Stimulated activated naive CD8-positive, alpha-beta T cell treated with anti-CD3 and anti-CD28 coated beads, Interleukin-15, Interleukin-2, amounts not matched to agents 100 U/mL and 50 U/mL, for 24 hours (primary cell): ENCODE results near the gene ADAMTS6.
"Not testable (repeated sequence)": the region's sequence is repeated elsewhere in the genome, so short reads cannot be mapped to it uniquely, and the experiment has no call there.

Source experiments
- ATAC-seq: fragments of 150-1000 bp; cut with Tn5 transposase; one replicate; pipeline ENCODE4 v1.10.0; 2021
- DNase-seq: peaks from one replicate; pipeline ENCODE4 v3.0.0; 2021

The ADAMTS6 gene

GRCh38 chr5:65481635-65482295, at the start of gene ADAMTS6:
Gene ADAMTS6 (minus strand): TSS chr5:65481920. CDS start chr5:65473673, 8,247 bp downstream.
- peak; percentile 85 for DNase-seq

GRCh38 chr5:65530904-65531303, 49.2 kb upstream of the ADAMTS6 start:
- no peak for DNase-seq

More at GRCh38 chr5:65481635-65482295, at the start of gene ADAMTS6:
- ATAC-seq, result peak; percentile 98

GRCh38 chr5:65525726-65526125, 44.0 kb upstream of the ADAMTS6 start:
- DNase-seq, result no peak
- no peak for ATAC-seq

More at GRCh38 chr5:65530904-65531303, 49.2 kb upstream of the ADAMTS6 start:
- ATAC-seq, result no peak

- DNase-seq (no peak), ATAC-seq (no peak)
These were observed 30.6 kb upstream of the ADAMTS6 start for GRCh38 chr5:65512170-65512937.

- no peak for ATAC-seq
- DNase-seq, result no peak
These were observed 27.3 kb upstream of the ADAMTS6 start for GRCh38 chr5:65508978-65509377.

- DNase-seq, result no peak
- ATAC-seq, result no peak
These were observed 25.2 kb upstream of the ADAMTS6 start for GRCh38 chr5:65506961-65507360.

- DNase-seq (no peak), ATAC-seq (no peak)
These were observed 7.4 kb upstream of the ADAMTS6 start for GRCh38 chr5:65489119-65489518.

- ATAC-seq, DNase-seq: not testable (repeated sequence)
These were observed 6.4 kb upstream of the ADAMTS6 start for GRCh38 chr5:65488038-65488687.

- not testable (repeated sequence) for ATAC-seq
These were observed 5.1 kb upstream of the ADAMTS6 start for GRCh38 chr5:65486803-65487202.

GRCh38 chr5:65485405-65485804, 3.7 kb upstream of the ADAMTS6 start:
- ATAC-seq (no peak), DNase-seq (no peak)

More at GRCh38 chr5:65486803-65487202, 5.1 kb upstream of the ADAMTS6 start:
- not testable (repeated sequence) for DNase-seq

- DNase-seq (no peak), ATAC-seq (peak; percentile 30)
These were observed 2.0 kb upstream of the ADAMTS6 start for GRCh38 chr5:65483546-65484346.

GRCh38 chr5:65482736-65483545, 1.2 kb upstream of the ADAMTS6 start:
- ATAC-seq (no peak), DNase-seq (peak; percentile 7)

GRCh38 chr5:65482296-65482735, 596 bp upstream of the ADAMTS6 start:
- DNase-seq, result no peak
- no peak for ATAC-seq

GRCh38 chr5:65481171-65481581, 544 bp downstream of the ADAMTS6 start:
- no peak for ATAC-seq

GRCh38 chr5:65480306-65480865, 1.3 kb downstream of the ADAMTS6 start:
- peak; percentile 22 for ATAC-seq

More at GRCh38 chr5:65481171-65481581, 544 bp downstream of the ADAMTS6 start:
- no peak for DNase-seq

GRCh38 chr5:65479527-65479926, 2.2 kb downstream of the ADAMTS6 start:
- ATAC-seq (no peak), DNase-seq (no peak)

More at GRCh38 chr5:65480306-65480865, 1.3 kb downstream of the ADAMTS6 start:
- peak; percentile 42 for DNase-seq

- ATAC-seq, result no peak
- DNase-seq, result no peak
These were observed 3.4 kb downstream of the ADAMTS6 start for GRCh38 chr5:65478336-65478735.

GRCh38 chr5:65475895-65476294, 5.8 kb downstream of the ADAMTS6 start:
- ATAC-seq (peak; percentile 35), DNase-seq (no peak)

- ATAC-seq (no peak), DNase-seq (no peak)
These were observed 6.4 kb downstream of the ADAMTS6 start for GRCh38 chr5:65475336-65475735.

- no peak for ATAC-seq
These were observed 7.5 kb downstream of the ADAMTS6 start for GRCh38 chr5:65474130-65474711.

More at GRCh38 chr5:65474130-65474711, 7.5 kb downstream of the ADAMTS6 start:
- no peak for DNase-seq
